Endodermal cell (in vitro differentiated cells): Measurements from ENCODE around the gene C4A. TPM values are rescaled to one million over a fixed set of nuclear protein-coding genes. Genes with fewer than 3 reads are reported as not detected.
"Not testable (repeated sequence)": the region's sequence is repeated elsewhere in the genome, so short reads cannot be mapped to it uniquely, and the experiment has no call there.

Experiments
- DNase-seq: peaks from one replicate; pipeline ENCODE4 v3.0.0-alpha.2; 2017
- H3K27ac ChIP-seq: 2 replicates; pipeline ENCODE4 v1.5.1; 2013; ENCODE audit warnings: mild to moderate bottlenecking, low read depth, low read length, moderate library complexity
- H3K27me3 ChIP-seq: 2 replicates; pipeline ENCODE4 v1.6.1; 2013; ENCODE audit warnings: mild to moderate bottlenecking, low read length, moderate library complexity; ENCODE audit not compliant: insufficient read depth, control insufficient read depth, poor library complexity, severe bottlenecking
- H3K36me3 ChIP-seq: 2 replicates; pipeline ENCODE4 v1.7.0; 2013; ENCODE audit warnings: mild to moderate bottlenecking, low read length, moderate library complexity; ENCODE audit not compliant: control insufficient read depth, insufficient read depth
- H3K4me1 ChIP-seq: one replicate; pipeline ENCODE4 v1.7.0; 2013; ENCODE audit warnings: low read length; ENCODE audit not compliant: control insufficient read depth, insufficient read depth
- H3K4me3 ChIP-seq: 2 replicates; pipeline ENCODE4 v1.5.1; 2013; ENCODE audit warnings: mild to moderate bottlenecking, low read length, moderate library complexity
- H3K9ac ChIP-seq: 2 replicates; pipeline ENCODE4 v1.6.1; 2013; ENCODE audit warnings: mild to moderate bottlenecking, low read length, moderate library complexity; ENCODE audit not compliant: poor library complexity, severe bottlenecking; ENCODE audit errors: extremely low read depth
- H3K9me3 ChIP-seq: 2 replicates; pipeline ENCODE4 v1.6.1; 2013; ENCODE audit warnings: mild to moderate bottlenecking, low read length, moderate library complexity; ENCODE audit not compliant: control insufficient read depth
- H3K27ac Mint-ChIP-seq: 2 replicates; pipeline ENCODE4 v1.8.0; 2020; ENCODE audit warnings: mixed read lengths
- H3K27me3 Mint-ChIP-seq: 2 replicates; pipeline ENCODE4 v1.8.0; 2021; ENCODE audit warnings: mild to moderate bottlenecking, mixed read lengths; ENCODE audit not compliant: insufficient read depth
- H3K36me3 Mint-ChIP-seq: 2 replicates; pipeline ENCODE4 v1.8.0; 2020; ENCODE audit warnings: low read depth, mixed read lengths
- H3K4me1 Mint-ChIP-seq: 2 replicates; pipeline ENCODE4 v1.8.0; 2020; ENCODE audit warnings: mixed read lengths
- H3K4me3 Mint-ChIP-seq: 2 replicates; pipeline ENCODE4 v1.8.0; 2020; ENCODE audit warnings: mild to moderate bottlenecking, moderate library complexity, mixed read lengths
- H3K9me3 Mint-ChIP-seq: 2 replicates; pipeline ENCODE4 v1.8.0; 2020; ENCODE audit warnings: mild to moderate bottlenecking, mixed read lengths
- WGBS, 2 experiments: methylation state at CpG; one replicate each; pipeline versions ENCODE4 v1.1.5 to v1.1.7; 2013; ENCODE audit warnings: missing lambda C conversion rate in 2 of 2, mixed read lengths in 1 of 2; ENCODE audit not compliant: insufficient coverage in 1 of 2, insufficient read length in 1 of 2; 5-methylcytosine and 5-hydroxymethylcytosine counted together
- total RNA-seq, 2 donors: library from RNA; stranded (reverse); fragmentation: NEBNext Ultra II Directional in 1 of 2; extraction: Animal tissue kit (Norgen Biotek cat#: 25700) in 1 of 2; gene quantifications; 2 replicates in 1 of 2; 3 replicates in 1 of 2; pipeline ENCODE4 v1.2.1, GENCODE V29; 2021

The C4A gene
- total RNA-seq, 2 donors from 2014 or later, result 4.5 to 6.2 TPM

DNA sequence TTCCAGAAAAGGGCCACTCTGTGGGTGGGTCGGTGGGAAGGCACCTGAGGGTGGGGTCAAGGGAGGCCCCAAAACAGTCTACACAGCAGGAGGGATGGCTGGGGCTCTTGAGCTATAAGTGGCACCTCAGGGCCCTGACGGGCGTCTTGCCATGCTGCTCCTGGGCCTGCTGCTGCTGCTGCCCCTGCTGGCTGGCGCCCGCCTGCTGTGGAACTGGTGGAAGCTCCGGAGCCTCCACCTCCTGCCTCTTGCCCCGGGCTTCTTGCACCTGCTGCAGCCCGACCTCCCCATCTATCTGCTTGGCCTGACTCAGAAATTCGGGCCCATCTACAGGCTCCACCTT is 23.7 kb downstream of the C4A start:
- not testable (repeated sequence) for H3K4me3 ChIP-seq, DNase-seq
- 87 to 92% methylated on average over 5 to 6 of the region's 9 CpGs for WGBS, 2 experiments

DNA sequence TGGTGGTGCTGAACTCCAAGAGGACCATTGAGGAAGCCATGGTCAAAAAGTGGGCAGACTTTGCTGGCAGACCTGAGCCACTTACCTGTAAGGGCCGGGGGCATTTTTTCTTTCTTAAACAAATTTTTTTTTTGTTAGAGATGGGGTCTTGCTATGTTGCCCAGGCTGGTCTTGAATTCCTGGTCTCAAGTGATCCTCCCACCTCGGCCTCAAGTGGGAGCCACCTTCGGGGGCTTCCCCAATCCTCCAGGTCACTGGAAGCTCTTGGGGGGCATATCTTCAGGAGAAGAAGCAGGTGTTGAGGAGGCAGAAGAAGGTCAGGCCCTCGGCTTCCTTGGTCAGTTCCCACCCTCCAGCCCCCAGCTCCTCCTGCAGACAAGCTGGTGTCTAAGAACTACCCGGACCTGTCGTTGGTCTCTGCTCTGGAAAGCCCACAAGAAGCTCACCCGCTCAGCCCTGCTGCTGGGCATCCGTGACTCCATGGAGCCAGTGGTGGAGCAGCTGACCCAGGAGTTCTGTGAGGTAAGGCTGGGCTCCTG is 24.2 kb downstream of the C4A start:
- H3K27ac ChIP-seq, H3K4me3 ChIP-seq, H3K36me3 ChIP-seq, H3K9me3 ChIP-seq, H3K27ac Mint-ChIP-seq, H3K27me3 ChIP-seq, H3K36me3 Mint-ChIP-seq, DNase-seq, H3K4me1 Mint-ChIP-seq, H3K9me3 Mint-ChIP-seq, H3K4me1 ChIP-seq, H3K27me3 Mint-ChIP-seq, H3K9ac ChIP-seq, H3K4me3 Mint-ChIP-seq: not testable (repeated sequence)
- 86 to 92% methylated on average over 2 to 6 of the region's 8 CpGs for WGBS, 2 experiments

More for the DNA sequence above, 23.7 kb downstream of the C4A start:
- not testable (repeated sequence) for H3K27me3 ChIP-seq, H3K4me3 Mint-ChIP-seq, H3K36me3 Mint-ChIP-seq, H3K36me3 ChIP-seq, H3K27ac Mint-ChIP-seq, H3K4me1 ChIP-seq, H3K9me3 Mint-ChIP-seq, H3K9me3 ChIP-seq, H3K9ac ChIP-seq, H3K4me1 Mint-ChIP-seq, H3K27ac ChIP-seq, H3K27me3 Mint-ChIP-seq

DNA sequence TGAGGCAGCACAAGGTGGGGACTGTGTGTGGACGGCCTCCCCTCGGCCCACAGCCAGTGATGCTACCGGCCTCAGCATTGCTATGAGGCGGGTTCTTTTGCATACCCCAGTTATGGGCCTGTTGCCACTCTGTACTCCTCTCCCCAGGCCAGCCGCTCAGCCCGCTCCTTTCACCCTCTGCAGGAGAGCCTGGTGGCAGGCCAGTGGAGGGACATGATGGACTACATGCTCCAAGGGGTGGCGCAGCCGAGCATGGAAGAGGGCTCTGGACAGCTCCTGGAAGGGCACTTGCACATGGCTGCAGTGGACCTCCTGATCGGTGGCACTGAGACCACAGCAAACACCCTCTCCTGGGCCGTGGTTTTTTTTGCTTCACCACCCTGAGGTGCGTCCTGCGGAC is 25.2 kb downstream of the C4A start:
- not testable (repeated sequence) for H3K27me3 ChIP-seq, H3K27ac ChIP-seq, H3K4me3 ChIP-seq, H3K36me3 Mint-ChIP-seq, DNase-seq, H3K4me1 Mint-ChIP-seq, H3K4me3 Mint-ChIP-seq, H3K36me3 ChIP-seq, H3K9me3 ChIP-seq, H3K4me1 ChIP-seq, H3K27me3 Mint-ChIP-seq, H3K9ac ChIP-seq, H3K9me3 Mint-ChIP-seq, H3K27ac Mint-ChIP-seq
- 92 to 93% methylated on average over 3 to 12 of the region's 12 CpGs for WGBS, 2 experiments

DNA sequence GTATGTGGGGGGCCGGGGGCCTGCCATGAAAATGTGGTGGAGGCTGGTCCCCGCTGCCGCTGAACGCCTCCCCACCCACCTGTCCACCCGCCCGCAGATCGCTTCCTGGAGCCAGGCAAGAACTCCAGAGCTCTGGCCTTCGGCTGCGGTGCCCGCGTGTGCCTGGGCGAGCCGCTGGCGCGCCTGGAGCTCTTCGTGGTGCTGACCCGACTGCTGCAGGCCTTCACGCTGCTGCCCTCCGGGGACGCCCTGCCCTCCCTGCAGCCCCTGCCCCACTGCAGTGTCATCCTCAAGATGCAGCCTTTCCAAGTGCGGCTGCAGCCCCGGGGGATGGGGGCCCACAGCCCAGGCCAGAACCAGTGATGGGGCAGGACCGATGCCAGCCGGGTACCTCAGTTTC is 26.2 kb downstream of the C4A start:
- WGBS, 2 experiments, result no CpG with 5 or more reads among the region's 24 CpGs
- not testable (repeated sequence) for H3K27me3 ChIP-seq, H3K9me3 Mint-ChIP-seq

DNA sequence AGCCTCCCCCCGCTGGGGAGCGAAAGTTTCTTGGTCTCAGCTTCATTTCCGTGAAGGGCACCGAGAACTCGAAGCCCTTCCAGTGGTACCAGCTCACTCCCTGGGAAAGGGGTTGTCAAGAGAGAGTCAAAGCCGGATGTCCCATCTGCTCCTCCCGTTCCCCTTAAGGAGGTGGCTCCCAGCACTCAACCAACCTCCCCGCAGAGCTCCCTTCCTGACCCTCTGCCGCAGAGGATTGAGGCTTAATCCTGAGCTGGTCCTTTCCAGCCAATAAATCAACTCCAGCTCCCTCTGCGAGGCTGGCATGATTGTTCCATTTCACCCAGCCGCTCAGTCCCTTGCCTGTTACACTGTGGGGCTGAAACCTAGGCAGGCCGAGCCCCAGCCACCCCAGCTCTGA is 26.8 kb downstream of the C4A start:
- not testable (repeated sequence) for H3K4me1 ChIP-seq, H3K9ac ChIP-seq, H3K27ac Mint-ChIP-seq, H3K27me3 Mint-ChIP-seq, H3K27me3 ChIP-seq, H3K27ac ChIP-seq, H3K9me3 Mint-ChIP-seq, H3K9me3 ChIP-seq, DNase-seq, H3K4me1 Mint-ChIP-seq, H3K36me3 Mint-ChIP-seq, H3K36me3 ChIP-seq, H3K4me3 ChIP-seq, H3K4me3 Mint-ChIP-seq
- 80 to 86% methylated on average over 3 to 5 of the region's 12 CpGs for WGBS, 2 experiments

More for the DNA sequence above, 26.2 kb downstream of the C4A start:
- H3K27ac ChIP-seq, DNase-seq, H3K9me3 ChIP-seq, H3K4me1 ChIP-seq, H3K4me3 ChIP-seq, H3K27me3 Mint-ChIP-seq, H3K36me3 ChIP-seq, H3K27ac Mint-ChIP-seq, H3K4me3 Mint-ChIP-seq, H3K4me1 Mint-ChIP-seq, H3K9ac ChIP-seq, H3K36me3 Mint-ChIP-seq: not testable (repeated sequence)

DNA sequence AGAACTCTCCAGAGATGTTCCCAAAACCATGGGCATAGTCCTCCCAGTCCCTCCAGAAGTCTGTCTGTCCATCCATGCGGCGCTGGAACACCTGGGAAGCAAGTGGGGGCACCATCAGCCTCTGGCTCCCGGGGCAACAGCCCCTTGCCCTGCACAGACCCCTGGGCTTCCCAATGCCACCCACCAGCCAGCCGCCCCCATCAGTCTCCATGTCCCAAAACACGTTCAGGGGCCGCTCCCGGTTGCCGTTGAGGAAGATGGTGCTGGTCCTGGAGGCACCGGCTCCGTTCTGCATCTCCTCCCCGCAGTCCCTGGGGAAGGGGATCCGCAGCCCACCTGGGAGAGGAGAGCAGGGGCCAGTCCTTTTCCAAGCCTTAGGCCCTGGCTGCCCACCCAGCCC is 27.7 kb downstream of the C4A start:
- H3K27ac Mint-ChIP-seq, H3K27me3 ChIP-seq, H3K4me3 Mint-ChIP-seq, H3K36me3 ChIP-seq, H3K27ac ChIP-seq, H3K9me3 ChIP-seq, H3K27me3 Mint-ChIP-seq, DNase-seq, H3K9me3 Mint-ChIP-seq, H3K9ac ChIP-seq, H3K4me1 Mint-ChIP-seq, H3K4me3 ChIP-seq, H3K4me1 ChIP-seq, H3K36me3 Mint-ChIP-seq: not testable (repeated sequence)
- 90% methylated on average over 6 of the region's 12 CpGs; no CpG with 5 or more reads in 1 of the 2 experiments for WGBS, 2 experiments

DNA sequence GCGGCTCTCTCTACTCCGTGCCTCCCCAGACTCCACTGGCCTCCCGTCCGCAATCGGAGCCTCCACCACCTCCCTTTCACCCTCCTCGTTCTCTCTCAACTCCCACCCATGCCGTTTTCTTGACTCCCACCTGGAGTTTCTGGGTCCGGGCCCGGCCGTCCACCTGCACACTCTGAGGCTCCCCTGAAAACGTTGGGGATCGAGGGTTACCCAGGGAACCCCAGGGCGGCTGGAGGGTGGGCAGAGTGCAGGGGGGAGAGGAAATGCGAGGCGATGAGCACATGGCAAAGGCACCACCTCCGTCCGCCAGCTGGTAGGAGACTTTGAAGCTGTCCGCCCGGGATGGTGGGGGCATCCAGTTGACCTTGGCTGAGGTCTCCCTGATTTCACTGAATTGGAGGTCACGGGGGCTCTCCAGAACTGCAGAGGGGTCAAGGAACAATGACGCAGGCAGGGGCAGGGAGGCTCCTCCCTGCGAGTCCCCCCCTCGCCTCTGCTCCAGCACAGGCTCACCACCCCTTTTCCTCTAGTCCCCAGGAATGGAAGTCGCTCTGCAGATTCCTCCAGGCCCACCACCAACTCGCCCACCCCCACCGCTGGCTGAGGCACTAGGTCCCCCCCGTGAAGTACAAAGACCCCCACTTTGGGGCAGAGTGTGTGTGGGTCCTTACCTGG is 29.1 kb downstream of the C4A start:
- not testable (repeated sequence) for H3K27ac ChIP-seq, DNase-seq, H3K4me3 Mint-ChIP-seq, H3K27ac Mint-ChIP-seq, H3K9me3 ChIP-seq, H3K9ac ChIP-seq, H3K36me3 ChIP-seq, H3K36me3 Mint-ChIP-seq, H3K9me3 Mint-ChIP-seq, H3K4me1 Mint-ChIP-seq, H3K4me3 ChIP-seq, H3K4me1 ChIP-seq, H3K27me3 Mint-ChIP-seq, H3K27me3 ChIP-seq
- 87 to 92% methylated on average over 3 to 13 of the region's 27 CpGs for WGBS, 2 experiments
